Ammon's horn (tissue), 1 donor: ENCODE measurements around the gene NFIC.
"Not testable (repeated sequence)": the region's sequence is repeated elsewhere in the genome, so short reads cannot be mapped to it uniquely, and the experiment has no call there.

Experiments
- DNase-seq: peaks from one replicate; pipeline ENCODE4 v3.0.0-alpha.2; 2016; ENCODE audit warnings: low spot score

NFIC gene

DNA sequence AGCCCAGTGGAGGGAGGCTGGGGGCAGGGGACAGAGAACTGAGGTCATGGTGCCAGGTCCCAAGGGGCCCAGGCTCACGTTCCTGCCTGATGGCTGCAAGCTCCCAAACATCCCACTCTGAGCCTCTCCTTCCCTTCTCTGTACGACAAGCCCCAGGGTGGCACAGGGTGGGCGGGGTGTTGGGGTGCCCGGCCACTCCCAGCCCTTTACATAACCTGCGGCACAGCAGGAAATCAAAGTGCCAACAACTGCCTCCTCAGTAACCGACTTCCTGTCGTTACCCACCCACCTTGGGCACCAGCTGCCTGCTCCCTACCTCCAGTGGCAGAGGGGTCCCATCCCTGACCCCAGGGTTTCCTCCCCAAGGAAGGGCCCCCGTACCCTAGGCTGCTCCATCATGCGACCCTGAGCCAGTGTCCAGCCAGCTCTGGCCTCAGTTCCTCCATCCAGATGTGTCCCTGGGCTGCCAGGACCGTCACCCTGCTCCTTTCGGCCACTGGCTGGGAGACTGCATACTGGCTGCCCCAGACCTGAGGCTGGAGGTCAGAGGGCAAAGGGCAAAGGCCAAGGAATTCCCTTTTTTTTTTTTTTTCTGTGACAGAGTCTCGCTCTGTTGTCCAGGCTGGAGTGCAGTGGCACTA, 27.7 kb upstream of the NFIC start:
- no peak for DNase-seq

DNA sequence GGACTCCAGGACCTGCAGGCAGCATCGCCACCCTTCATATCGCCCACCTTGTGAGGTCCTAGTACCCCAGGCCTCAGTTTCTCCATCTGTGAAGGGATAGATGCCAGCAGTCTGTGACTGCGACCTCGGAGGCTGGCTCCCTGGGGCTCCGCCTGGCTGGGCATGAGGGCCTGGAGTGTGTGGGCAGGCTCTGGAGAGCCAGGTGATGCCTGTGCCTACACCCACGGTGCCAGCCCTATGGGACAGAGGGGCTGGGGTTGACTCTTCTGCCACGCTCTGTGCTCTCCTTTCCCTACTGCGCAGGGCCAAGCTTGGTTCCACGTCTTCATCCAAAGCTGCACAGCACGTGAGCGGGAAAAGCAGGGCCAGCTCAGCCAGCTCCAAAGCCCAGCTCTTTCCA, 26.0 kb upstream of the NFIC start:
- DNase-seq, result no peak

DNA sequence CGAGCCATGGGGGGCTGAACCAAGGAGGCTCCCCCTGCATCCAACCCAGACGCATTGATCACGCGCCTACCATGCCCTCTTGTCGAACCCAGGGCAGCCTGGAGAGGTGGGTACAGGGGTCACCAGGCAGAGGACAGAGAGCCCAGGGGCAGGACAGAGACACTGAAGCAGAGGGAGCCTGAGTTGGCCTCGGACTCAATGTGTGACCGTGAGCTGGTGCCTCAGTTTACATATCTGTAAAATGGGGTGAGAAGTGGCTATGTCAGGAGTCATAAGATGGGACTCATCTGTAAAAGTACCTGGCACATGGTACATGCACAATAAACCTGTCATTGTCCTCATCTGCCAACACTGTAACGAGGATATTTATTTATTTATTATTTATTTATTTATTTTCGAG, 24.1 kb upstream of the NFIC start:
- no peak for DNase-seq

DNA sequence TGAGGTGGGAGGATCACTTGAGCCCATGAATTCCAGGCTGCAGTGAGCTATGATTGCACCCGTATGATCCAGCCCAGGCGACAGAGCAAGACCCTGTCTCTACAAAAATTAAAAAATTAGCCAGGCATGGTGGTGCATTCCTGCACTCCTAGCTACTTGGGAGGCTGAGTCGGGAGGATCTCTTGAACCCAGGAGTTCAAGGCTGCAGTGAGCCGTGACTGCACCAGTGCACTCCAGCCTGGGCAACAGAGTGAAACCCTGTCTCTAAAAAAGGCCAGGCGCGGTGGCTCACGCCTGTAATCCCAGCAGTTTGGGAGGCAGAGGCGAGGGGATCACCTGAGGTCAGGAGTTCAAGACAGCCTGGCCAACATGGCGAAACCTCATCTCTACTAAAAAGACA, 23.4 kb upstream of the NFIC start:
- DNase-seq, result not testable (repeated sequence)

DNA sequence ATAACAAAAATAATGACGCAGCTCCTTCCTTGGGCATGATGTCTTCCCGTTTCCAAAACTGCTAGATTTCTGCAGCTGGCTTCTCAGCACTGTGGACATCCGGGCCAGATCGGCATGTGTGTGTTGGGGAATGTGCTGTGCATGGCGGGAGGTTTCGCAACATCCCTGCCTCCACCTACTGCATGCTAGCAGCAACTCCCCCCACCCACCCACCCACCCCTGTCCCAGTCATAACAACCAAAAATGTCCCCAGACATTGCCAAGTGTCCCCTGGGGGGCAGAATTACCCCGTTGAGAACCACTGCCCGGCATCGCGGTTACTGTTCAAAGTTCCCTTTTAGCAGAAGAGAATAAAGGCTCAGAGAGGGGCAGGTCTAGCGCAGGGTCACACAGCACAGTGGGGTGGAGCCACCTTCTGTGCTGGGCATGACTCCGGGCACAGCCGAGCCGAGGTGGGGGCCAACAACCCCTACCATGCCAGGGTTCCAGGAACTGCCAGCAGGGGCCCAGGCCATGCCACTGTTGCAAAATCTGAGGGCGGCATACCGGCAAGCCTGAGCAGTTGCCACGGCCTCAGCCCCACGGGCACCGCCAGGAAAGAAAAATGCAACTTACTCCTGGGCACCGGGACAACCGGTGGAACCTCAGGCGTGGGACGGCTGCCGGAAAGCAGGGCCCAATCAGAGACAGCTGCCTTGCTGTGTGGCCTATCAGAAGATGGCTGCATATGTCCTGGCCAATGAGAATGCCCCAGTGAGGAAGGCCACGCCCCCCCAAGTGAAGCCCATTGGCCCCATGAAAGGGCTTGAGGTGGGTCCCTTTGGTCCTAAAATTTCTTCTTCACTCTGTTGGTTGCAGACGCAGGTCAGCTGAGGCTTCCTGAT, 22.5 kb upstream of the NFIC start:
- peak; percentile 93 for DNase-seq

DNA sequence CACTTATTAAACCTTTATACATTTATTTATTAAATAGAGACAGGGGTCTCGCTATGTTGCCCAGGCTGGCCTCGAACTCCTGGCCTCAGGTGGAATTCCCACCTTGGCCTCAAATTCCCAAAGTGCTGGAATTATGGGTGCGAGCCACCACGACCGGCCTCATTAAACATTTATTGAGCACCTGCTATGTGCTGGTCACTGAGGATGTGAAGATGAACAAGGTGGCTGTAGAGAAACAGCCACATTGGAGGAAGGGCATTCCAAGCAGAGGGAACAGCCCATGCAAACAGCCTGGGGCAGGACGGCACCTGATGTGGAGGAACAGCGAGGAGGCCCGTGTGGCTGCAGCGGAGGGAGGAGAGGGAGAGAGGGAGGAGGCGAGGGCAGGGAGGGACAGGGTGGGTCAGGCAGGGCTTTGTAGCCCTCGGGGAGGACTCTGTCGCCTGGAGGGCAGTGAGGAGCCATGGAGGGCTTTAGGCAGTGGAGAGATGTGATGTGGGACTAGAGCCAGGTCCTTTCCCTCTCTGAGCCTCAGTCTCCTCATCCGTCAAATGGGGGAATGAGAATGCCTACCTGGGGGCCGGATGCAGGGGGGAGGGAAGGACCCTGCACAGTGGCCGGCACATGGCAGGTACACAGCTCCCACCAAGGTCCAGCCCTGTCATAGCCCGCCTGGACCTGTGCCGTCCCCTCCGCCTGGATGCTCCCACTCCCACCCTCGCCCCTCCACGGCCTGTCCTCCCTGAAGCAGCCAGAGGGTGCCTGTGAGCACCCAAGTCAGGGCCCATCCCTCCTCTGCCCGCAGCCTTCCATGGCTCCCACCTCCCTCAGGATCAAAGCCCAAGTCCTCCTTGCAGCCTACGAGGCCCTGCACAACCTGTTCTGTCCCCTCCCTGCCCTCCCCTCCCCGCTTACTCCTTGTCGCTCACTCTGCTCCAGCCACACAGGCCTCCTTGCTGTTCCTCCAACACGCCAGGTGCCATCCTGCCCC, 21.5 kb upstream of the NFIC start:
- DNase-seq, result no peak

DNA sequence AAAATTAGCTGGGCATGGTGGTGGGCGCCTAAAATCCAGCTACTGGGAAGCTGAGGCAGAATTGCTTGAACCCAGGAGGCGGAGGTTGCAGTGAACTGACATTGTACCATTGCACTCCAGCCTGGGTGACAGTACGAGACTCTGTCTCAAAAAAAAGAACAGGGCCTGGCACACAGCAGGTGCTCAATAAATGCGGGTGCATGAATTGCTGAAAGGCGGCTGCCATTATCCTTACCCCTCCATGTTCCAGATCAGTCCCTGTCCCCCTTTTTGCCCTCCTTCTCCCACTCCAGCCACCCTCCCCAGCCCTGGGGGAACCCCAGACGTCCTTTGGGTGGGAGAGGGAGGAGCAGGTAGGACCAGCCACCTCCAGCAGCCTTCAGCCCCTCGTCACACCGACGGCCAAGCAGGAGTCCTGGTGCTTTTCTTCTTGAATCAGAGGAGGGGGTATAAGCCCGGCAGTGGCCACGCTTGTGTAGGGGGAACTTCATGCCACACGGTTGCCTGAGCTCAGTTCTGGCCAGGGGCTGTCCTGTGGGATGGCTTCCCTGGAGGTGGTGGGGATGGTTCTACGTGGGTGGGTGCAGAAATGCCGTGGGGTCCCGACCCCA, 20.4 kb upstream of the NFIC start:
- DNase-seq, result no peak

DNA sequence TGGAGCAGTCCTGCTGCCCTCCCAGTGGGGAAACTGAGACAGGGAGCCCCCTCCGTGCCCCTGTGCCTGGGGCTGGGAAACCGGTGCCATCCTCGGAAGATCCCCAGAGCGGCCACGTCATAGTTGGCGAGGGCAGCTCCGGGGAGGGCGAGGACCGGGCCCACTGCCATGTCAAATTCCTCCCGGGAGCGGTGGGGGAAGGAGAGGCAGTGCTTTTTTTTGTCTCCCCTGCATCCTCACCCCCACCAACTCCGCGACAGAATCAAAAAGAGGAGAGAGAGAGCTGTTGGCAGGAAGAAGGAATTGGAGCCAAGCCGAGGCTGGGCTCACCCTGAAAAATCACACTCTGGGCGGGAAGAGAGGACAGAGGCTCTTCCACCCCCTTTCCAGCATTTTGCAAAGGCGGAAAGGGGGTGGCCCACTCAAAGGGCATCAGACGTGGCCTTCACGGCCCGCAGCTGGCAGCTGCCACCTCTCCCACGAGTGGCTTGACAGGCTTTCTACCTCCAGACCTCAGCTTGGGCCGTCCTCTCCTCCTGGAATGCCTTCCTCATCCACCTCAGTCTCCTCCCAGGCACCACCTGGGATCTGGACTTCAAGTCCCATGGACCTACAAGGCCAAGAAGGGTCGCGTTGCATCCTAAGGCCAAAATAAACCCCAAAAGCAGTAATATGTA, 19.6 kb upstream of the NFIC start:
- DNase-seq, result peak; percentile 88

DNA sequence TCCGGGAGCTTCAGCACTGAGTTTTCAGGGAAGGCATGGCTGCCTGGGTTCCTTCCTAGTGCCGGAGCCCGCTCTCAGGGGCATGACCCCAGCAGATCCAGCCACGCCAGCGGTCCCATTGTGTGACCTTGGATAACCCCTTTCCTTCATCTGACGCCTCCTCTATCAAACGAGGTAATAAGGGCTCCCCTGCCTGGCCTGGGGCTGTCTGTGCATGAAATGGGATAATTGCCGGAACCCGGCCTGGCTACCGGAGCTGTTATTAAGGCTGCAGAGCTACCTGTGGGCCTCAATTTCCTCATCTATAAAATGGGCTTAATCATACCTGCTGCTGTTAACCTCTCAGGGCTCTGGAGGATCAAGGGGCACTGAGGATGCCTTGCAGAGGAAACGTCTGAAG, 18.3 kb upstream of the NFIC start:
- no peak for DNase-seq

DNA sequence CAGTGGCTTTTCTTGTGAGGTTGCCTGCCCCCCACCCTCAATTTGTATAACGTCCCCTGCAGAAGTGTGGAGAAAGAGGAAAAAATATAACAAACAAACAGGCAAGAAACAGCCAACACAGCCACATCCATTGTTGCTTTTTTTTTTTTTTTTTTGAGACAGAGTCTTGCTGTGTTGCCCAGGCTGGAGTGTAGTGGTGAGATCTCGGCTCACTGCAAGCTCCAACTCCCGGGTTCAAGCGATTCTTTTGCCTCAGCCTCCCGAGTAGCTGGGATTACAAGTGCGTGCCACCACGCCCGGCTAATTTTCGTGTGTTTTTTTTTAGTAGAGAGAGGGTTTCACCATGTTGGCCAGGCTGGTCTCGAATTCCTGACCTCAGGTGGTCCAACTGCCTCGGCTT, 17.9 kb upstream of the NFIC start:
- DNase-seq, result not testable (repeated sequence)

DNA sequence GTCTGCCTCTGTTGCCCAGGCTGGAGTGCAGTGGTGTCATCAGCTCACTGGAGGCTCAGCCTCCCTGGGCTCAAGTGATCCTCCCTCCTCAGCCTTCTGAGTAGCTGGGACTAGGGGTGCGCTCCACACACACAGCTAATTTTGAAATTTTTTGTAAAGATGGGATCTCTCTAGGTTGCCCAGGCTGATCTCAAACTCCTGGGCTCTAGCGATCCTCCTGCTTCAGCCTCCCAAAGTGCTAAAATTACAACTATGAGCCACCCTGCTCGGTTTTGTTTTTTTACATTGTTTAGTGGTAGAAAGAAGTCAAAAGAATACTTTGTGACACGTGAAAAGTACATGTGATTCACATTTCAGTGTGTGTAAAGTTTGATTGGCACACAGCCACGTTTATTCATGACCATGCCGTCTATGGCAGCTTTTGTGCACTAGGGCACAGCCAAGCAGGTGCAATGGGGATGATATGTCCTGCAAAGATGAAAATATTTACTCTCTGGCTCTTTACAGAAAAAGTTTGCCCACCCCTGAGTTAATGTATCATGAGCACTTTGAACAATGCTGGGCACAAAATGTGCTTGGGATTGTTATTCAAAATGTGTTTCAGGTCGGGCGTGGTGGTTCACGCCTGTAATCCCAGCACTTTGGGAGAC, 16.2 kb upstream of the NFIC start:
- no peak for DNase-seq

DNA sequence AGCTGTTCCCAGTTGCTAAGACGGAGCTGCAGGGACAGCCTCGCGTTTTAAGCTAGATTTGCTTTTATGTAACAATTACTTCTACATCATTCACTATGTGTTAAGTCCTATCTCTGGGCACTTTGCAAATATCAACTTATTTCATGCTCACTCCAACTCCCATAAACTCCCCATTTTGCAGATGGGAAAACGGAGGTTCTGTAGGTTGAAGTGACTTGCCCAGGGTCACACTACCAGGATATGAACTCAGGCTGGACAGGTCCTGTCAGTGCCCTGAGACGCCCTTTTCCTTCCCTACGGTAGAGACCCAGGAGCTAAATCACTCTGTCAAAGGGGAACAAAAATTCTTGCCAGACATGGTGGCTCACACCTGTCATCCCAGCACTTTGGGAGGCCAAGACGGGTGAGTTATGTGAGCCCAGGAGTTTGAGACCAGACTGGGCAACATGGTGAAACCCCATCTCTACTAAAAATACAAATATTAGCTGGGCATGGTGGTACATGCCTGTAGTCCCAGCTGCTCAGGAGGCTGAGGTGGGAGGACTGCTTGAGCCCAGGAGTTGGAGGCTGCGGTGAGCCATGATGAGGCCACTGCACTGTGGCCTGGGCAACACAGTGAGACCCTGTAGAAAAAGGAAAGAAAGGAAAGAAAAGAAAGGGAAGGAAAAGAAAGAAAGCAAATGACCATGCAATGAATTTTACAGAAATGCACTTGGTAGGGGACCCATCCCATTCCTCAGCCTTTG, 14.5 kb upstream of the NFIC start:
- DNase-seq, result no peak

DNA sequence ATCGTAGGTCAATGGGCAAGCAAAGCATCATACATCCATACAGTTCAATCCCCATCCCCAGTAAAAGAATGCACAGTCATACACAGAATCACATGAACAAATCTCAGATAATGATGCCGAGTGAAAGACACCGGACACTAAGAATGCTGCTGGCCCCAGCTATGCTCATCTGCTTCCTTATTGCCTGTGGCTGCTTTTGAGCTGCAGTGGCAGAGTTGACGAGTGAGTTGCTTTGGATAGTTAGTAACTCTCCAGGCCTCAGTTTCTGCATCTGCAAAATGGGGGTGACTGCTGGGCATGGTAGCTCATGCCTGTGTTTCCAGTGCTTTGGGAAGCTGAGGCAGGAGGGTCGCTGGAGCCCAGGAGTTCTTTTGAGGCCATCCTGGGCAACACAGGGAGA, 12.9 kb upstream of the NFIC start:
- DNase-seq, result no peak

DNA sequence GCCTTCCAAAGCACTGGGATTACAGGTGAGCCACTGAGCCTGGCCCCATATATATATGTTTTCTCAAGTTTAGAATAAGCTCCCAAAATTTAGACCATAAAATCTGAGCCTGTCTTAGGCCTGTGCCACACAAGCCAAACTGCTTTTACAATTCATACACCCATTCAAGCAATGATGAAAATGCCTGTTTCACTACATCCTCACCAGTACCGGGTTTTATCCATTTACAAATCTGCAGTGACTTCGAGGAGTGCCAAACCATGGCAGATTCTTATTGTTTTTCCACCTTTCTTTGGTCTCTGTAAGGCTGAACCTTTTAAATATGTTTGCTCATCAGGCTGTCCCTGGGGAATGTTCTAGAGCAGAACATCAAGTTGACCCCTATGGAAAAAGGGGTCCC, 9.6 kb upstream of the NFIC start:
- no peak for DNase-seq

DNA sequence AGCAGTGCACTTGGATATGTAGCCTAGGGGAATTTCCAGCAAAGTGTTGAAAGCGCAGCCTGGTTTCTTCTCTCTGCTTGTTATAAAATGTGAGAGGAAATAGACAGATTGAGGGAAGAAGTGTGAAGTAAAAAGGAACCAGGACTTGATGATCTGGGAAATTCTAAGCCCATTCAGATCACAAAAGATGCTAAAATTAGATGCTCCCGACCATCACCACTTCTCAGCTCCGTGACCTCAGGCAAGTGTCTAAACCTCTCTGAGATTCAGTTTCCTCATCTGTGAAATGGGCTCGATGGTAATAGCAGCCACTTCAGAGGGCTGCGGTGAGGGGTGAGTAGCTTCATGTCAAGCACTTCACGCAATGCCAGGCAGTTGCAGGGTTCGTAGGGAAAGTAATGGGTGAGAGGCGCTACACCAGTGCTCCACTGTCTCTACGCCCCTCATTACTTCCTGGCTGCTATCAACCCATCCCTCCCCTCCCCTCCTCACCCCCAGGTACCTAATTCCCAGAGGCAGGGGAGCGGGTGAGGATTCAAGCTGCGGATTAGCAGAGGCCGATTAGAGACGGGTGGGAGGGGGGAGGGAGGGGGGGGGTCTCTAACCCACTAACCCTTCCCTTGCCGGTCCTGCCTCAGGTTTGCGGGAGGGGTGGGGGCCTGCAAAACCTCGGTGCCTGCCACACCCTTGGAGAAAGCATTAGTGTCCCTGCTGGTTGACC, 9.0 kb upstream of the NFIC start:
- no peak for DNase-seq

DNA sequence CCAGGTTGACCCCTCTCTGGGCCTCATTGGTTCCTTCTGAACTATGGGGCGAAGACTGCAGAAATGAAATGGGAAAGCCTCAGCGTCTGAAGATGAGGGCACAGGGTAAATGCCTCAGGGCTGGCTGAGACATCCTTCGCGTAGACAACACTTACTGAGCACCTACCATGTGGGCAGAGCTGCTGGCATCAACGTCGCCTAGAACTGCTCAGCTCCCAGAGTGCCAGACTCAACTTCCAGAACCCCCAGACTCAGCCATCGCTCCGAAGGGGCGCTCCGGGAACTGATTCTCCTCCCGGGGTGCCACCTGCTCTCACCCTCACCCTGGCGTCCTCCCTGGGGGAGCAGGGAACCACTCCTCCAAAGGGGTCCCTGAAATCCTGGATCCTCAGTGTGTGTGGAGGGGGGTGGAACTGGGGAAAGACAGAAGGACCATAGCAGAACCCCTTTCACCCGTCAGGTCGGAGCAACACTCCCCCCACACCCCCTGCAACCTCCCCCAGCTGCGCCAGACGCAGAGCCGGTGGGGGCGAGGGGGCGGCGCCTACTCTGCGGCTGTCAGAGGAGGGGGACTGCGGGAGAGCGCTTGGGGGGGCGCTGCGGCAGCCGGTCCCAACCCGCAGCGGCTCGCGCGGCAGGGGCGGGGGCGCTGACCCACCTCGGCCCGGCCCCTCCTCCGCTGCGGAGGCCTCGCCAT, 8.2 kb upstream of the NFIC start:
- no peak for DNase-seq

DNA sequence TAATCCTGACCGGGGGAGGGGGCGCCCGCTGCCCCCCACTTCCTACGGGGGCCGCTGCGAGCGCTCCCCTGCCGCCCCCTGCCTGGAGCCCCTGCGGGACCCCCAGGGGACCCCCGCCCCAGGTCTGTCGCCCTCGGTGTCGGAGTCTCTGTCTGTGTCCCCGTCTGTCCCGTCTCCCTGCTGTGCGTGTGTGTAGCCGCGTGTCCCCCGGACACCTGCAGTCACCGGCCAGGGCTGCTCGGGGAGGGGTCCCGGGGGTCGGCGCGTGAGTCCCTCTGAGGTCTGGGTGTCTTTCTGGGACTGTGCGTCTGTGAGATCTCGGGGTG, 7.7 kb upstream of the NFIC start:
- DNase-seq, result no peak

DNA sequence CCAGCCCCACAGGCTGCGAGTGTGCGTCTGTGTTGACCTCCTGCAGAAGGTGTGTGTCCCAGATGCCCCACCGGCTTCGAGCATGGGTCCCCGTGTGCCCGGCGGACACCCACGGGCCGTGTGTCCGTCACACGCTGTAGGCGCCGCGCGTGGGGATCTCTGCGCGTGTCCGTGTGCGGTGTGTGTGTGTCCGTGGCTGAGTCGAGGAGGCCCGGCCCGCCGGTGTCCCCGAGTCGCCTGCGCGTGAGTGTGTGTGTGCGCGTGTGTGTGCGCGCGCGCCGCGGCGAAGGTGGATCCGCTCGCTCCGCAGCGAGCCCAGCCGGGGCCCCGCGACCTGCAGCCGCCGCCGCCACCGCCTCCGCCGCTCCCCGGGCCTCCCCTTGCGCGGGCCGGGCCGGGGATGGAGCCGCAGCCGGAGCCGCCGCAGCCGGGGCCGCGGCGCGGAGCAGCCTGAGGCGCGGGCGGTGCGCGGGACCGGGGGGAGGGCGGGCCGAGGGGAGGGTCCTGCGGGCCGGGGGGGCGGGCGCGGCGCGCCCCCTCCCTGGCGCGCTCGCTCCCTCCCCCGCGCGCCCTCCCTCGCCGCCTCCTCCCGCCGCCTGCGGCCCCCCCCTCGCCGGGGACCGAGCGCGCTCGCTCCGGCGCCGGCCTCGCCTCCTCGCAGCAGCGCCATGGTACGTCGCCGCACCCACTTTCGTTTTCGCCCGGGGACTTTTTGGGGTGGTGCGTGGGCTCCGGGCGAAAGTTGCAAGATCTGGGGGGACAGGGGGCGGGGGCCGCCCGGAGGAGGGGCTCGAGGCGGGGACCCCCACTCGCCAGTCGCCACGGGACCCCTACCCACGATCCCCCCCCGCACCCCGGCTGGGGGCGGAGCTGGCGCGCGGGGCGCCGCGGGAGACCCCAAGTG, 7.1 kb upstream of the NFIC start:
- DNase-seq, result peak; percentile 72
